ENCODE results near the gene TBC1D8.

- TF ChIP-seq CTCF (IDR thresholded peaks at IDR 0.05; ENCODE audit: insufficient read depth, low read length) (no peak), POLR2AphosphoS5 (IDR thresholded peaks at IDR 0.05; ENCODE audit: low read depth) (no peak)
These were observed 67.6 kb downstream of the TBC1D8 start for GRCh38 chr2:101083613-101084012.

Data from HL-60 (cell line).